ENCODE results near the gene MYLK.

The MYLK gene

GRCh38 chr3:123725652-123726400 is 158.3 kb downstream of the MYLK start:
- Histone ChIP-seq H2AFZ (ENCODE audit: low read length) (no peak overlapping the region), H3F3A (ENCODE audit: low read depth) (no peaks in the 10 kb centered on the region), H3K4me3 (ENCODE audit: low read length, poor library complexity, severe bottlenecking) (no peak overlapping the region), H4K20me1 (ENCODE audit: insufficient read depth, low read length, poor library complexity, severe bottlenecking) (no peaks in the 10 kb centered on the region), H3K9me3 (ENCODE audit: insufficient read depth, low read depth, low read length) (no peaks in the 10 kb centered on the region), H3K9me2 (replicated peaks; ENCODE audit: low read depth, low read length) (no peaks in the 10 kb centered on the region), H3K36me3 (ENCODE audit: insufficient read depth, low read length) (no peaks in the 10 kb centered on the region), H3K27me3 (ENCODE audit: insufficient read depth, low read length, poor library complexity, severe bottlenecking) (no peaks in the 10 kb centered on the region), H3K4me2 (ENCODE audit: low read depth, low read length, poor library complexity, severe bottlenecking) (no peak overlapping the region), H3K79me2 (ENCODE audit: insufficient read depth, low read length) (no peaks in the 10 kb centered on the region), H3K9ac (ENCODE audit: low read depth, low read length, poor library complexity, severe bottlenecking) (no peak overlapping the region), H3K4me1 (ENCODE audit: insufficient read depth, low read length, poor library complexity, severe bottlenecking) (no peaks in the 10 kb centered on the region)
- TF ChIP-seq EZH2phosphoT487 (IDR thresholded peaks at IDR 0.05; ENCODE audit: borderline replicate concordance), result no peak

- Histone ChIP-seq H4K20me1 (ENCODE audit: insufficient read depth, low read length, poor library complexity, severe bottlenecking) (no peaks in the 10 kb centered on the region), H3K9ac (ENCODE audit: low read depth, low read length, poor library complexity, severe bottlenecking) (no peak overlapping the region), H3K9me3 (ENCODE audit: insufficient read depth, low read depth, low read length) (no peaks in the 10 kb centered on the region), H3K79me2 (ENCODE audit: insufficient read depth, low read length) (no peaks in the 10 kb centered on the region), H3F3A (ENCODE audit: low read depth) (no peaks in the 10 kb centered on the region), H3K27me3 (ENCODE audit: insufficient read depth, low read length, poor library complexity, severe bottlenecking) (no peaks in the 10 kb centered on the region), H3K4me1 (ENCODE audit: insufficient read depth, low read length, poor library complexity, severe bottlenecking) (no peaks in the 10 kb centered on the region), H3K4me2 (ENCODE audit: low read depth, low read length, poor library complexity, severe bottlenecking) (no peak overlapping the region), H3K9me2 (replicated peaks; ENCODE audit: low read depth, low read length) (no peaks in the 10 kb centered on the region), H2AFZ (ENCODE audit: low read length) (no peak overlapping the region), H3K36me3 (ENCODE audit: insufficient read depth, low read length) (no peaks in the 10 kb centered on the region), H3K4me3 (ENCODE audit: low read length, poor library complexity, severe bottlenecking) (no peak overlapping the region)
- TF ChIP-seq CTCF (conservative IDR thresholded peaks at IDR 0.05; ENCODE audit: low read length) (no peak), EZH2phosphoT487 (IDR thresholded peaks at IDR 0.05; ENCODE audit: borderline replicate concordance) (no peak)
These were observed 159.8 kb downstream of the MYLK start for GRCh38 chr3:123724306-123724705.

GRCh38 chr3:123723522-123724168 is 160.5 kb downstream of the MYLK start:
- peak overlapping the region; percentile 69 for H2AFZ ChIP-seq (ENCODE audit: low read length)

More at GRCh38 chr3:123723522-123724168, 160.5 kb downstream of the MYLK start:
- Histone ChIP-seq H3K79me2 (ENCODE audit: insufficient read depth, low read length) (no peaks in the 10 kb centered on the region), H3K9me2 (replicated peaks; ENCODE audit: low read depth, low read length) (no peaks in the 10 kb centered on the region), H3K4me1 (ENCODE audit: insufficient read depth, low read length, poor library complexity, severe bottlenecking) (no peaks in the 10 kb centered on the region), H3K36me3 (ENCODE audit: insufficient read depth, low read length) (no peaks in the 10 kb centered on the region), H3K27me3 (ENCODE audit: insufficient read depth, low read length, poor library complexity, severe bottlenecking) (no peaks in the 10 kb centered on the region), H3K4me2 (ENCODE audit: low read depth, low read length, poor library complexity, severe bottlenecking) (no peak overlapping the region), H3F3A (ENCODE audit: low read depth) (no peaks in the 10 kb centered on the region), H4K20me1 (ENCODE audit: insufficient read depth, low read length, poor library complexity, severe bottlenecking) (no peaks in the 10 kb centered on the region), H3K9ac (ENCODE audit: low read depth, low read length, poor library complexity, severe bottlenecking) (no peak overlapping the region), H3K9me3 (ENCODE audit: insufficient read depth, low read depth, low read length) (no peaks in the 10 kb centered on the region), H3K4me3 (ENCODE audit: low read length, poor library complexity, severe bottlenecking) (peak overlapping the region; percentile 39)
- TF ChIP-seq EZH2phosphoT487 (IDR thresholded peaks at IDR 0.05; ENCODE audit: borderline replicate concordance), result no peak
- peak; percentile 86 for TF ChIP-seq CTCF (conservative IDR thresholded peaks at IDR 0.05; ENCODE audit: low read length)

Measured in Loucy (cell line).